ENCODE results near the gene DDX54. TPM values are rescaled to one million over a fixed set of nuclear protein-coding genes. Genes with fewer than 3 reads are reported as not detected.
A peak's percentile ranks its signal among the peaks of the same experiment; 100 is the strongest.

DDX54 gene
- total RNA-seq (10 to 100 TPM; 47.2 to 48.6 TPM), polyA plus RNA-seq (10 to 100 TPM; 12.6 to 70.8 TPM)
- long read RNA-seq, donor 1, full-length matches to known transcripts: 159 of 284 reads
- long read RNA-seq, donor 1, partial matches to known transcripts: 106 of 284 reads
- long read RNA-seq, donor 1, other reads (novel, unspliced or antisense): 19 of 284 reads
- long read RNA-seq, donor 2, full-length matches to known transcripts: 28 of 62 reads
- long read RNA-seq, donor 2, partial matches to known transcripts: 27 of 62 reads
- long read RNA-seq, donor 2, other reads (novel, unspliced or antisense): 7 of 62 reads

- DNase-seq (peak; percentile 86 to 93), ATAC-seq (ENCODE audit: low FRiP score) (peak; percentile 95)
- Histone ChIP-seq H3K9me3 (ENCODE audit: control insufficient read depth, low read length) (no peaks in the 10 kb centered on the region), H3K27ac (ENCODE audit: low read depth in 1 of 2, low read length in 2 of 2) (peak within 1 kb of the TSS; percentile 47 to 79), H3K4me3 (ENCODE audit: low read length in 2 of 2) (peak within 1 kb of the TSS; percentile 63 to 71), H3K36me3 (ENCODE audit: control insufficient read depth in 1 of 2, insufficient read depth in 2 of 2, low read length in 1 of 2) (peaks cover 0 to 2% of the 10 kb centered on the region in 2 donors), H3K27me3 (ENCODE audit: control insufficient read depth in 1 of 2, insufficient read depth in 2 of 2, low read length in 1 of 2) (no peaks in the 10 kb centered on the region), H3K4me1 (ENCODE audit: control insufficient read depth in 1 of 2, insufficient read depth in 2 of 2, low read length in 2 of 2) (peaks cover 2% of the 10 kb centered on the region in 2 donors)
- intact Hi-C loops (cut with DNase I): loop anchor here in 1 of 2 donors (5.0 kb wide), 1 partner anchor 152 kb away; the partner anchor contains the start of gene SLC8B1
- 0 to 1% methylated on average over 56 to 89 of the region's 89 CpGs for WGBS, 2 donors
Measured at GRCh38 chr12:113185180-113186032, at the start of gene DDX54, which contains the start of gene RITA1. TSS of gene DDX54 (minus strand) at chr12:113185478. CDS start at chr12:113185451, 27 bp downstream. TSS of gene RITA1 (plus strand) at chr12:113185721. CDS start at chr12:113186747, 1,026 bp downstream.

GRCh38 chr12:113234483-113234882 lies 49.2 kb upstream of the DDX54 start:
- no peaks in the 10 kb centered on the region for H3K9me3 ChIP-seq (ENCODE audit: control insufficient read depth, low read length)
- WGBS, 2 donors: 90 to 91% methylated on average over 4 of the region's 4 CpGs
- H3K4me1 ChIP-seq (ENCODE audit: control insufficient read depth in 1 of 2, insufficient read depth in 2 of 2, low read length in 2 of 2): peaks cover 5 to 18% of the 10 kb centered on the region in 2 donors
- intact Hi-C loops (cut with DNase I): no loop called here
- no peak overlapping the region for H3K4me3 ChIP-seq (ENCODE audit: low read length in 2 of 2)
- H3K27me3 ChIP-seq (ENCODE audit: control insufficient read depth in 1 of 2, insufficient read depth in 2 of 2, low read length in 1 of 2): no peaks in the 10 kb centered on the region
- peak overlapping the region in 1 of 2 donors; percentile 12 for H3K27ac ChIP-seq (ENCODE audit: low read depth in 1 of 2, low read length in 2 of 2)
- H3K36me3 ChIP-seq (ENCODE audit: control insufficient read depth in 1 of 2, insufficient read depth in 2 of 2, low read length in 1 of 2): no peaks in the 10 kb centered on the region
- ATAC-seq (ENCODE audit: low FRiP score): no peak
- DNase-seq: peak in 1 of 2 donors; percentile 16

DNA sequence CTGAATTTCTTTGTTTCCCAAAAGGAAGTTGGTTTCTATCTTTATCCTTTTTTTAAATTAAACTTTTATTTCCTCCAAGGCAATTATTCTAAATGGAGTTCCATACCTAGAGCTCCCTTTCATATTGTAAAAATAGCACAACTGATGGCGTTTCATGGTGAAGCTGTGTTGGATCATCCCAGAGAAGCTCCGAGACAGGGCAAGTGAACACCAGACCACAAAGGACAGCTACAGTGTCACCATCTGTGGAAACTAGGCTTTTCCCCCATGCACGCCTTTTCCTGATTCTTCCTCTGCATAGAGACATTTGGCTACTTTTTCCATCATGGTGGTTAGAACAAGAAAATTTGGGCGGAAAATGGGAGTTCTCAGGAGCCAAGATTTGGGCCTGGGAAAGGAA lies 48.7 kb upstream of the DDX54 start:
- intact Hi-C loops (cut with DNase I): no loop called here
- no peaks in the 10 kb centered on the region for H3K27me3 ChIP-seq (ENCODE audit: control insufficient read depth in 1 of 2, insufficient read depth in 2 of 2, low read length in 1 of 2)
- 92 to 96% methylated on average over 4 of the region's 4 CpGs for WGBS, 2 donors
- ATAC-seq (ENCODE audit: low FRiP score) (no peak), DNase-seq (peak in 1 of 2 donors; percentile 12)
- peaks cover 5 to 18% of the 10 kb centered on the region in 2 donors for H3K4me1 ChIP-seq (ENCODE audit: control insufficient read depth in 1 of 2, insufficient read depth in 2 of 2, low read length in 2 of 2)
- H3K27ac ChIP-seq (ENCODE audit: low read depth in 1 of 2, low read length in 2 of 2): peak overlapping the region in 1 of 2 donors; percentile 12
- no peaks in the 10 kb centered on the region for H3K9me3 ChIP-seq (ENCODE audit: control insufficient read depth, low read length)
- H3K4me3 ChIP-seq (ENCODE audit: low read length in 2 of 2): no peak overlapping the region
- H3K36me3 ChIP-seq (ENCODE audit: control insufficient read depth in 1 of 2, insufficient read depth in 2 of 2, low read length in 1 of 2): no peaks in the 10 kb centered on the region

- Histone ChIP-seq H3K4me3 (ENCODE audit: low read length in 2 of 2) (no peak overlapping the region), H3K4me1 (ENCODE audit: control insufficient read depth in 1 of 2, insufficient read depth in 2 of 2, low read length in 2 of 2) (peaks cover 5 to 12% of the 10 kb centered on the region in 2 donors)
- intact Hi-C loops (cut with DNase I): no loop called here
Measured at GRCh38 chr12:113232840-113233585, 47.7 kb upstream of the DDX54 start.

GRCh38 chr12:113232089-113232839 lies 47.0 kb upstream of the DDX54 start:
- H3K4me1 ChIP-seq (ENCODE audit: control insufficient read depth in 1 of 2, insufficient read depth in 2 of 2, low read length in 2 of 2): peaks cover 5 to 13% of the 10 kb centered on the region in 2 donors
- ATAC-seq (ENCODE audit: low FRiP score) (no peak), DNase-seq (peak; percentile 49 to 69)
- peak overlapping the region; percentile 72 to 93 for H3K27ac ChIP-seq (ENCODE audit: low read depth in 1 of 2, low read length in 2 of 2)
- no peaks in the 10 kb centered on the region for H3K27me3 ChIP-seq (ENCODE audit: control insufficient read depth in 1 of 2, insufficient read depth in 2 of 2, low read length in 1 of 2)
- H3K9me3 ChIP-seq (ENCODE audit: control insufficient read depth, low read length): no peaks in the 10 kb centered on the region
- WGBS, 2 donors: 83 to 85% methylated on average over 18 of the region's 18 CpGs
- intact Hi-C loops (cut with DNase I): no loop called here
- H3K36me3 ChIP-seq (ENCODE audit: control insufficient read depth in 1 of 2, insufficient read depth in 2 of 2, low read length in 1 of 2): no peaks in the 10 kb centered on the region
- no peak overlapping the region for H3K4me3 ChIP-seq (ENCODE audit: low read length in 2 of 2)

More at GRCh38 chr12:113232840-113233585, 47.7 kb upstream of the DDX54 start:
- DNase-seq: peak; percentile 86 to 89
- Histone ChIP-seq H3K27ac (ENCODE audit: low read depth in 1 of 2, low read length in 2 of 2) (peak overlapping the region; percentile 72 to 93), H3K9me3 (ENCODE audit: control insufficient read depth, low read length) (no peaks in the 10 kb centered on the region), H3K27me3 (ENCODE audit: control insufficient read depth in 1 of 2, insufficient read depth in 2 of 2, low read length in 1 of 2) (no peaks in the 10 kb centered on the region), H3K36me3 (ENCODE audit: control insufficient read depth in 1 of 2, insufficient read depth in 2 of 2, low read length in 1 of 2) (no peaks in the 10 kb centered on the region)
- WGBS, 2 donors: 9 to 11% methylated on average over 25 of the region's 25 CpGs
- ATAC-seq (ENCODE audit: low FRiP score): peak; percentile 79

- Histone ChIP-seq H3K9me3 (ENCODE audit: control insufficient read depth, low read length) (no peaks in the 10 kb centered on the region), H3K36me3 (ENCODE audit: control insufficient read depth in 1 of 2, insufficient read depth in 2 of 2, low read length in 1 of 2) (no peaks in the 10 kb centered on the region), H3K27me3 (ENCODE audit: control insufficient read depth in 1 of 2, insufficient read depth in 2 of 2, low read length in 1 of 2) (no peaks in the 10 kb centered on the region), H3K4me1 (ENCODE audit: control insufficient read depth in 1 of 2, insufficient read depth in 2 of 2, low read length in 2 of 2) (peaks cover 8% of the 10 kb centered on the region in 2 donors), H3K4me3 (ENCODE audit: low read length in 2 of 2) (no peak overlapping the region), H3K27ac (ENCODE audit: low read depth in 1 of 2, low read length in 2 of 2) (peak overlapping the region; percentile 16 to 93)
- WGBS, 2 donors: 70 to 76% methylated on average over 8 of the region's 8 CpGs
- DNase-seq (peak in 1 of 2 donors; percentile 42), ATAC-seq (ENCODE audit: low FRiP score) (no peak)
- intact Hi-C loops (cut with DNase I): no loop called here
Measured at GRCh38 chr12:113231235-113232088, 46.2 kb upstream of the DDX54 start.

Measured in aorta (tissue), 5 donors.